Endometrium (tissue), 2 donors: ENCODE results near the gene FAM3B.

Experiments used
- FAIRE-seq: peaks from 2 replicates; lab custom pipeline; 2012; peaks lifted over from hg19 to GRCh38; lab: Jason Lieb, UNC
- donor health status: control.
- donor health status: control.

The FAM3B gene

DNA sequence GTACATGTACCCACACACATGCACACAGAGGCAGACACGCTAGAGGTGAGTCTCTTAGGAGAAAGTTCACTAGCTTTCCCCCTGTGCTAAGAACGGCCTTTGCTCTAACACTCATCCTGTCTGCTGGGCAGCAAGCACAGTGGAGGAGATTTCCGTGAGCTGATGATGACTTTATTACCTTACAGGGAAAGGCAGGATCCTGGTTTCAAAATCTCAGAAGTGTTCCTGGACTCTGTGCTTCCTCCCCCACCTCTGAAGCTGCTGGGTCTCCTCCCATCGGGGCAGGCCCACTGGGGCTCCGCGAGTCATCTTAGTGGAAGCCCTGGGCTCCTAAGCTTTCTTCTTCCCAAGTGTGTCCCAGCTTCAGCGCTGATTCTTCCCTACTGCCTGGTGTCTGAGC is 2.7 kb downstream of the FAM3B start:
- FAIRE-seq = no peak

DNA sequence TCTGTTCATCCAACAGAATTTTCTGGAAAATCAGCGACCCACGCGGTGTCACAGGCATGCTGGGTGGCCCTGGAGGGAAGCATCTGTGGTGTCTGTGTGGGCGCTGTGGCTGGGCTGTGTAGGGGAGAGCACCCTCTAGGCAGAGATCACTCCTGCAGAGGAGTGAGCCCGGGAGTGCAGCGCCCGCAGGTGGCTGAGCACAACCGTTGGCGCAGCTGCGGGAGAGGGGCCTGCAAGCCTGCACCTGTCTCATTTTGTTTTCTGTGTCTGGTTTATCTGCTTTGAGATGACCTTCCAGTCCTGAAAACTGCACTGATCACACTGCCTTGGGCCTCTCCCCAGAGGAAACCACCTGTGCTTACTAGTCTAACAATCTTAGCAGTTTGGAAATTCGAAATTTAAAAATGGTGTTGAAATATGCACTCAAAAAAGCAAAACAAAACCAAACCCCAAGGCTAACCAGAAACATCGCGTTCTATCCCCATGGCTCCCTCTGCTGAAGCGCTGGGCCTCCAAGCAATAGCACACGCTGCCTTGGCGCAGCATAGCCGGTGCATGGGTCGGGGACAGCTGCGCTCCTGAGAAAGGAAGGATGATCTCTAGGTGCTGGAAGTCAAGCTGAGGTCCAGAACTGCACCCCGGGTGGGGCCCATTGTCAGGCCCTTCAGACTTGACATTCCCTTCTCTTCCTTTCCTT is 4.8 kb downstream of the FAM3B start:
- FAIRE-seq = no peak

DNA sequence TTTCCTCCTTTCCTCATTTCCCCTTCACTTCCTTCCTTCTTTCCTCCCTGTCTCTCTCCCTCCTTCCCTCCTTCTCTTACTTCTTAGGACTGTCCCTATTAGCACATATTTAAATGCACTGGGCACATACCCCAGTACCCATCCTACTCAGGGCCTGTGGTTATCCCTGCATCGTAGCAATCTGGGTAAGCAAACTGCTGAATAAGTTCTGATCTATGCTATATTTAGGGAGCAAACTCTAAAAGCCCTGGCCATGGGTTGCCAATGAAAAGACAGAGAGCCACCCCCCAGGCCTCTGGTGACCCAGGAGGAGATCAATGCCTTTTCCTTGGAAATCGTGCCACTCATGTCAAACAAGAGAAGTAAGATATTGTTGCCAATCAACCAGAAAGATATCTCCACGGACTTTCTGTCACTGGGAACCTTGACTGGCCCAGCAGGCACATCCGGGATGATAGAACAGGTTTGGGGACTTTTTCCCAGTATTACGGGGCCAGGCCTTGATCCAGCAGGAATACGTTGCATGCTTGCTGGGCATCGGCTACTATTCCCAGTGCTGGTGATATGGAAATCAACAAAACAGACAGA is 5.4 kb downstream of the FAM3B start:
- FAIRE-seq = no peak

DNA sequence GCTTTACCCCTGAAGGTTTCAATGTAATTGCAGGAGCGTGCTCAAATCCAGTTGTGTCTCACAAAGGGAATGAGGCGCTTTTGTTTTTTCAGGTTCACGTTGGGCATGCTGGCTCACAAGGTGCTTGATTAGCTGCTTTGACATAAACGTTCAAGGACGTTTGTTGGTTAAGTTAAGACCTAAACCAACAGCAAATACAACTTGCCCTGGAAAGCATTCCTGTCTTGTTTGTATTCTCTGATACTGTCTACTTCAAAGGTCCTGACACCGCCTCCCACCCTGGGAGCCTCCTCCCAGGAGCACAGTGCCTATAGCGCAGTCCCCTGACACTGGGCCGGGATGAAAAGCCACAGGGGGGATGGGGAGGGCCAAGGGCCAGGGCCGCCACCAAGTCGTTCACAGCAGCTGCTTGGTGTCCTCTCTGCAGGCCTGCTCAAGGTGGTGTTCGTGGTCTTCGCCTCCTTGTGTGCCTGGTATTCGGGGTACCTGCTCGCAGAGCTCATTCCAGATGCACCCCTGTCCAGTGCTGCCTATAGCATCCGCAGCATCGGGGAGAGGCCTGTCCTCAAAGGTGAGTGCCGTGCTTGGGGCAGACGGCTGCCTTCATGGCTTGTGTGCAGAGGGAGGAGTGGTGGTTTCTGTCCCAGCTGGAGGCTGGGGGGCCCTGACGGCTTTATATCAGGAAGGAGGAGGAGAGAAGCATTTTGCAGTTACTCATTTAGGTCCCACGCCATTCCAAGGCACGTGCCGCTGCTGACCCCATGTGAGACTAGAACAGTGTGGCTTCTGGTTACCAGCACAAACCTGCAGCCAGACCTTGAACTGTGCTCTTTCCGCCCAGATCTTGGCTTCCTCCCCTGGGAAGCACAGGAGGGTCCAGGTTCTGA is 6.1 kb downstream of the FAM3B start:
- FAIRE-seq = no peak

DNA sequence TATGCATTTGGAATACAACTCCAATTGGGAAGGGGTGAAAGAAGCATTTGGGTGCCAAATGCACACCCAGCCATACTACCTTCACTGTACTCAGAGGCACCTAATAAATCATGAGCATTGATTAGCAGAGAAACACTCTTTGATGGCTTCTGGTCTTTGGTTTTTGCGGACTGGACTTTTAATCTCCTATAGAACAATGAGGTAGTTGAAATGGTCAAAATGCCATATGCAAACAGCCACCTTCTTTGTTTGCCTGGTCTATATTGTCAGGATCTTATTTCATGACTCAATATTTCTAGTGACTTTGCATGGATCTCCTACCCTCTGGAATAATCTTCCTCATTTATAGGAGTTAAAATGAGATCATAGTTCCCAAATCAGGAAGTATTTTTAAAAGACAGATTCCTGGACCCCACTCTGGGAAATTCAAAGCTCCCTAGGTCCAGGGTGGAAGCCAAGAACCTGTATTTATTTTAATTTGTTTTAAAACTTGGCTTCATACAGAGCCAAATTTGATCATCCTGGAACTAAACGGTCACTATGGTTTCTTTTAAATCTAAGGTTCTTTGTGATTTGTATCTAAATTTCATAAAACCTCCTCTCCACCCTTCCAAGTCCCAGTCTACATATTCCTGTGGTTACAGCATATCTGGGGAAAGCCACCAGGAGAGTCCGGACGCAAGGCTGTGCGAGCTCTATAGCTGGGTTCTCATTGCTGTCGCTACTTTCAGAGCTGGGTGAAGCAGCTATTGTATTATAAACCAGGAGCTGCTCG is 8.7 kb downstream of the FAM3B start:
- no peak for FAIRE-seq

DNA sequence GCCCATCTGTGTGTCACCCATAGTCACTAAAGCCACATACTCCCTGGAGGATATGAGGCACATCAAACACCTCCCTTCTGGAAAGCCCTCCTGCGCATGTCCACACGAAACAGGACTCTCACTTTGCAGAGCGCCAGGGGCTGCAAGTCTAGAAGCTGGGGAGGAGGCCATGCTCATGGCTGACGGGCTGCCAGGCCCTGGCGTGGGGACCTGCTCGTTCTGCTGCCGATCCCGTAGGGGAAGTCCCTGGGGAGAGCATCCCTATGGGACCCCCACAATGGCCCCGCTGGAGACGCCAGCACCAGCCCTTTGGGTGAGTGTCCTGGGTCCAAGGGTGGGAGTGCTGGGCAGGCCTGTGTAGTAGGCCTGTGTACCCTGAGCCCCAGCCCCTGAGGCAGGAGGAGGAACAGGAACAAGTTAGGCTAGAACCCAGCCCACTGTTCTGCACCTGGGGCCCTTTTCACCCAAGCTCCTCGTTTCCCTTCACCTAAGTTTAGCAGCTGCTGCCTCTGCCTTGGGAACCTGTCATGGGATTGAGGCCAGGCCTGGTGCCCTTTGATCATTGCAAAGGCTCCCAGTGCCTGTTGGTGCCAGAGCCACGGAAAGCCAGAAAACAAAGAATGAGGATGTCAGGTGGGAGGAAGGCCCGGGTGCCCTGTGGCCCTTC is 9.9 kb downstream of the FAM3B start:
- no peak for FAIRE-seq

DNA sequence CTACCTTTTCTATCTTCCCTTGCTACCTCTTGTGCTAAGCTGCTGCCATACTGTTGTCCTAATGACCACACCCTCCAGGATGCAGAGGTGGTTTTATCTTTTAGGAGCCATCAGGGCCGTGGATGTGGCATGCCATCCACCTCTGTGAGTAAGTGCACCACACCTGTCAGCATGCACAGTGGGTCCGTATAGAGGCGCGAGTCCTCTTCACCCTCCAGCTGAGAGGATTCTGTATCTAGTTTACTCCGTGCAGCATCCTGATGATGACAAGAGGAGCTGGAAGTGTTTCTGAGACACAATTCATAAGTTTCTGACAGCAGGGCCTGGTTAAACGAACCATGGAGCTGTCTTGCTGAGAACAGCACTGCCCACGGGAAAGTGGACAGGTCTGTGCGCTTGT is 11.2 kb downstream of the FAM3B start:
- FAIRE-seq = no peak

DNA sequence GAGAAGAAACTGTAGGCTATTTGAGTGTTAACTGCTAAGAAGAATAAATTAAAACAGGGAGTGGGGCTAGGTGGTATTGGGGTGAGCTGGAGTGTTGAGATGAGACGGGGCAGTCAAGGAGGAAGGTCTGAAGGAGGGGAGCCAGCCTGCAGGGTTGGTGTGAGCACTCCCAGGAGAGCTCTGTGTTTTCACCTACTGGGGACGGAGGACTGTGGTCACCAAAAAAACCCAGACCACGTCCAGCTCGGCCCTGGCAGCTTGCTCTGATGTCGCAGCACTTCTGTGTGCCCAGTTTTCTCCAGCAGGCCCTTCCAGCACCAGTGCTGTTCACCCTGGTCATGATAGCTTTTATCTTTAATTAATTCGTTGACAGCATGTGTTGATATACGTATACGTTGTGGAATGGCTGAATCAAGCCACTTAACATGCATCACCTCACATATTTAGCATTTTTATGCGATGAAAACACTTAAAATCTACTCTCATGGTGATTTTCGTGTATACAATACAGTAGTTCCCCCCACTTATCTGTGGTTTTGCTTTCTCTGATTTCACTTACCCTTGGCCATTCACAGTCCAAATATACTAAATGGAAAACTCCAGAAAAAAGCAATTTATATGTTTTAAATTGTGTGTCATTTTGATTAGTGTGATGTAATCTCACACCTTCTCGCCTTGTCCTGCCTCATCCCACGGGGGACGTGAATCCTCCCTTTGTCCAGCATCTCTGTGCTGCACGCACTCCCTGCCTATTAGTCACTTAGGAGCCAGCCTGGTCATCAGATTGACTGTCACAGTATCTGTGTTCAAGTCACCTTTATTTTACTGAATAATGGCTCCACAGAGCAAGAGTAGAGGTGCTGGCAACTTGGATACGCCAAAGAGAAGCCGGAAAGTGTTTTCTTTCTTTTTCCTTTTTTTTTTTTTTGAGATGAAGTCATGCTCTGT is 12.3 kb downstream of the FAM3B start:
- FAIRE-seq = no peak

DNA sequence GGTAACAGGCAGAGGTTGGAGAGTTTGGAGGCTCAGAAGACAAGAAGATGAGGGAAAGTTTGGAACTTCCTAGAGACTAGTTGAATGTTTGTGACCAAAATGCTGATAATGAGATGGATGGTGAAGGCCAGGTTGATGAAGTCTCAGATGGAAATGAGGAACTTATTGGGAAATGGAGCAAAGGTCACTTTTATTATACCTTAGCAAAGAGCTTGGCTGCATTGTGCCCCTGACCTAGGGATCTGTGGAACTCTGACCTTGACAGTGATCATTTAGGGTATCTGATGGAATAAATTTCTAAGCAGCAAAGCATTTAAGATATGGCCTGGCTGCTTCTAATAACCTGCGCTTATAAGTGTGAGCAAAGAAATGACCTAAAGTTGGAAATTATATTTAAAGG is 17.2 kb downstream of the FAM3B start:
- FAIRE-seq = no peak

DNA sequence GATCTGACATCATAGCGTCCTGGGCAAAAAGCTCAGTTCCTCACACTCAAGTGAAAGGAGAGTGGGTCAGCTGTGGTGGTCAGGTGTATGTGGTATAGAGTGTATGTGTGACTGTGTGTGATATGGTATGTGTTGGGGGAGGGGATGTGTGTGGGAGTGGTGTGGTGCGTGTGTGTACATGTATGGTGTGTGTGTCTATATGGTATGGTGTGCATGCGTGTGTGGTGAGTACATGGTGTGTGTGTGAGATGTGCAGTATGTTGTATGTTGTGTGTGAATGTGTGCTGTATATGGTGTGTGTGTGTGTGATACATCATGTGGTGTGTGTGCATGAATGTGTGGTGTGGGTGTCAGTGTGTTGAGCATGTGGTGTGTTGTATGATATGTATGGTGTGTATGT is 20.9 kb downstream of the FAM3B start:
- no peak for FAIRE-seq

DNA sequence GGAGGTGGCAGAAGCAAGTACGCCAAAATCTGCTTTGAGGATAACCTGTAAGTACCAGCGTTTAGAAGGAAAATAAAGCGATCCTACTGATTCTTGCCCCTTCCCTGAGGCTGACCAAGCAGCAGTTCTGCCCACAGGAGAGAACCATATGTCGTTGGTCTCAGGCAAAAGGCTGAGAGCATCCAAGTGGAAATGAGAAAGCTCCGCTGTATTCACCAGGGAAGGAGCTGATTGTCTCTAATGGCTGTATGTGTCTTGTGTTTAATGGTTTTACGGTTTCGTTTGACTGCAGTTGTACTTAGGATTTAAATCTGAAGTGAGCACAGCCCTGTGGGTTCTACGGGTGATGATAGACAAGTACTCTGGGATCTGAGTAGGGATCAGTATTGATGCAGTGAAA is 21.9 kb downstream of the FAM3B start:
- no peak for FAIRE-seq

DNA sequence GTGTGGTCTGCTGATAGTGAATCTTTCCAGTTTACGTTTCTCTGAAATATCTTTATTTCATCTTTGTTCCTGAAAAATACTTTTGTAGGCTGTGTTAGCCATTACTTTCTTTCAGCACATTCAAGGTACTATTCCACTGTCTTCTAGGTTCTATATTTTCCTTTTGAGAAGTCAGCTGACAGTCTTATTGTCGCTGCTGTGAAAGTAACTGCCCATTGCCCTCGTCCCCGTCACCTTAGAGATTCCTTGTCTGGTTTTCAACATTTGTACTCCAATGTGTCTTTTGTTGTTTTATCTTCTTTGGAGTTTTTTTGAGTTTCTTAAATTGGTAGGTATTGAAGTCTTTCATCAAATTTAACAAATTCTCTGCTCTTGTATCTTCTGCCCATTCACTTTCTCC is 25.4 kb downstream of the FAM3B start:
- no peak for FAIRE-seq

DNA sequence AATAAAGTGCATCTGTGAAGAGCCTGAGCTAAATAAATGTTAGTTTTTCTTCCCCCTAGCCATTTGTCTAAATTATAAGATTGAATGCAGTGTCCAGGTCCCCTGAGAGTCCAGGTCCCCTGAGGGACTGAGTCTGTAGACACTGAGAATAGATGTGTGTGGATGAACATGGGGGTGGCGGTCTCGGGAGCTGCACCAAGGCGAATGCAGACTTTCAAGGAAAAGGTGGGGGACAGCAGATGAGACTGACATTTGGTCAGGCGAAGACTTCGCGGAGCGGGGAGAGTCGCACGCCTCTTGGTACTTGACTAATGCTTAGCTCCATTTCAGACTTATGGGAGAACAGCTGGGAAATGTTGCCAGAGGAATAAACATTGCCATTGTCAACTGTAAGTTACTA is 27.5 kb downstream of the FAM3B start:
- FAIRE-seq = no peak

DNA sequence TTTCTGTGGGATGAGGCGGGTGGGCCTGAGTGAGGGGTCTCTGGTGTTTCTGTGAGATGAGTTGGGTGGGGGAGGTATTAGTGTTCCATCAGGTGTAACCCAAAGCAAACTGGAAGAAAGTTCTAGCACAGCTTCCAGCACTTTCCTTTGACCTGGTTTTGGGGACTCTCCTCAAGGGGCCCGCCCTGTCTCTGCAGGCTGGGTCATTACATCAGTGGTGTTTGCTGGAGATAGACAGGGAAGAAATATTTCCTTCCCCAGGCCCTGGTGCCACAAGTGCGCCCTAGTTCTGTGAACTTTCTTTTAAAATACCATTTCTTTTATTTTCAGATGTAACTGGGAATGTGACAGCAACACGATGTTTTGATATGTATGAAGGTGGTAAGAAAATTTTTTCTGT is 28.8 kb downstream of the FAM3B start:
- no peak for FAIRE-seq

DNA sequence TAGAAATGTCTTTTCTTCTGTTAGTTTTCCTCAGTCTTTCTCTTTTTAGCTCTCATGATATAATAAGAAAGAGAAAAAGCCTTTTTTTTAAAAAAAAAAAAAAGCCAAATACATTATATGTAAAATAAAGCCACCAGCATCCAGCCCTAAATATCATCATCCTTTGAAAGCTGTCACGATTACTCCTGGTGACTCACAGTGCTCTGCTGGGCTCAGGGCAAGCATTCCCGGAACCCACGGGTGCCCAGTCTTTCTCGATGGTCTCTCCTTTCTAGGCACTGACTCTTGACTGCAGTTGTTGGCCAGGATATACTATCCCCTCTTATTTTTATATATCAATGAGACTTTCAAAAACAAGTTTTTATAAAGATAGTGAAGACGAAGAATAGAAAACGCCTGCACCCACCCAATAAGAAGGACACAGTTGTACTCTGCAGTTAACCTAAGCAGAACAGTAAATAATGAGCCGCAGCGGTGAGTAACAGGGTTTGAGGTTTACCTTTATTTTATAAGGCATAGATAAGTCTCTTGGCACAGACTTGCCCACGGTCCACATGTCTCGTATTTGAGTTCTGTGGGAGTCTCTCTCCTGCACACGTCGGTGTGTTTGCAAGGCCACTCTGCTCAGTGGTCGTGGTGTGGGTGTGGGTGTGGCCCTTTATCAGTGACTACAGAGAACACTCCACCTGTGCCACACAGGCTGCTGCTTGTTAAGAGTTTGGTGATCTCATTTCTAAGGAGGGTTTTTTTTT is 29.5 kb downstream of the FAM3B start:
- FAIRE-seq = no peak

DNA sequence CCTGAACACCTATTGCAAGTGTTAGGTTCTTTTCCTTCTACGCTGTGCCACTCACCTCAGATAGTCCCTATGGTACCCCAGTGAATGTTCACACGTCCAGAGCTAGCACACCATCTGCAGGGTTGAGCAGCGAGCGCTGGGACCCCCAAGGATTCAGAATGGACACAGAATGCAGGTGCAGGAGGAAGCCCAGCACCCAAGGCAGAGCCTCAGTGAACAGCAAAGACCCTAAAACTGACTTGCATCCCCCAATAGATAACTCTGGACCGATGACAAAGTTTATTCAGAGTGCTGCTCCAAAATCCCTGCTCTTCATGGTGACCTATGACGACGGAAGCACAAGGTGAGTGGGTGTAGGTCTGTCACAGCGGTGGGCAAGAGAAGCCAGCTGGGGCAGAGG is 30.2 kb downstream of the FAM3B start:
- FAIRE-seq = no peak

DNA sequence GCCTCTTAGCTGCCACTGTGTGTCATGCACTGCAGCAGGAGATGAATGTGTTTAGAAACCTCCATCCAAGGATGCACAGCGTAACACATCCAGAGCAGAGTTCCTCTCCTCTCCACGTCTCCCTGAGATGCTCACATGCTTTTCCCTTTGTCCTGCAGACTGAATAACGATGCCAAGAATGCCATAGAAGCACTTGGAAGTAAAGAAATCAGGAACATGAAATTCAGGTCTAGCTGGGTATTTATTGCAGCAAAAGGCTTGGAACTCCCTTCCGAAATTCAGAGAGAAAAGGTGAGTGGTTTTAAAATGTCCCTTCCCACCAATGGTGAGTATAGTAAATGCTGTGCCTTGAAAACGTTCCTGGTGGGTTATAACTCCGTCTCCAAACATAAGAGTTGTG is 31.8 kb downstream of the FAM3B start:
- no peak for FAIRE-seq

DNA sequence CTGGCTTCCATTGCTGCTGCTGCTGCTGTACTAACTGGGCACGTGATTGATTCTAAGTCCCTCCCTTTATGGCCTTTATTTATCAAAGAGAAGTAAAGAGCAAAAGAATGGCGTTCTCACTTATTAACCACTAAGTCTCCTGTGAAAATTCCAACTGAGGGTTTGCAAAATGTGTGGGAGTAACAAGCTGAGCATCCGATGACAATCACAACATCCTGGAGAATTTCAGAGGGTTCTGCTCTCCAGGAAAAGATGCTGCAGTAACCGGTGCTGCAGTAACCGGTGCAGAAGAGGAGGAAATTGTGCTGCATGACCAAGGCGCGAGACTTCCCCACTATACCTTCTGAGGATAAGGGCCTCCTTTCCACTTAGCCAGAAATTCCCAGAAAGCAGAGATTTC is 32.5 kb downstream of the FAM3B start:
- no peak for FAIRE-seq

DNA sequence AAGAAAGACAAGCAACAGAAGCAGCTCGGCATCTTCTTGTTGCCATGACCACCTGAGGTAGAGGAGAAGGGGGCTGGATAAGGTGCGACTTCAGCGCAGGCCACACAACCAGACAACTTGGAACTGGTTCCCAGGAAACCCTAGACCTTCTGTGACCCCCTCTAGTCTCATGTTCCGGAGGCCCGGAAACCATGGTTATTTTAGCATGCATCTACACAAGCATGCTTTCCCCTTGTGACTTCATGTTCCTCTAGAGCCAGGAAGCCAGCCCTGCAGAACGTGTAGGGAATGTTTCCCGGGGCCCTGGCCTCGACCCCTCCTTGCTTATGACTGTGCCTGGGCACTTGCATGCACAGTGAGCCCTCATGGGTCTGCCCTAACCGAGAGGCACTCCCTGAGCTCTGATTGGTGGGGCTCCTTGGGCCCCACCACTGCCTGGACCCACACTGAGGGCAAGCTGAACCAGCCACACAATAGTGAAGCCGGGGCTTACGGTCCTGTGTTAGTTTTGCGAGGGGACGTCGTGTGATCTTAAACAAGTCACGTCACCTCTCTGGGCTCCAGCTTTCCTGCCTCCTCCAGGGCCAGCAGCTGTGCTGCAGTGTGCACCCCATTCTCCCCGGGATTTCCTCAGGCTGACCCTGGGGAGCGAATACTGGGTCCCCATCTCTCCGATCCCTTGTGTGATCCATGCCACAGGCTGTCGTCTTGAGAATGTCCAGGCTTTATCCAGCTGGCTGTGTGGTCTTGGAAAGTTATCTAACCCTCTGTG is 33.2 kb downstream of the FAM3B start:
- FAIRE-seq = no peak
